Body of pancreas (tissue), 4 donors: ENCODE data around the gene DCHS2. TPM values are rescaled to one million over a fixed set of nuclear protein-coding genes. Genes with fewer than 3 reads are reported as not detected.

Experiments
- ATAC-seq: fragments of 150-250 bp; one replicate; pipeline ENCODE4 v1.9.1; 2016
- DNase-seq, 4 donors: peaks; one replicate each; pipeline ENCODE4 v3.0.0-alpha.2; 2019
- H3K27ac ChIP-seq, 4 donors: fragments of 200-600 bp; sonication (generic); 1 replicate in 3 of 4; 2 replicates in 1 of 4; pipeline versions ENCODE4 v1.5.1 to v1.6.1; 2016 to 2019; ENCODE audit warnings: mild to moderate bottlenecking in 1 of 4, mixed read lengths in 1 of 4, moderate library complexity in 1 of 4
- H3K27me3 ChIP-seq, 2 donors: fragments of 200-600 bp; sonication (generic); one replicate each; pipeline ENCODE4 v1.6.0; 2016; ENCODE audit warnings: mild to moderate bottlenecking in 1 of 2
- H3K36me3 ChIP-seq, 2 donors: fragments of 200-600 bp; sonication (generic); replicated peaks in 1 of 2; 2 replicates each; pipeline ENCODE4 v1.5.1; 2016; ENCODE audit warnings: low read depth in 2 of 2; ENCODE audit not compliant: insufficient read depth in 1 of 2
- H3K4me1 ChIP-seq: fragments of 200-600 bp; sonication (generic); one replicate; pipeline ENCODE4 v1.6.0; 2016
- H3K4me3 ChIP-seq, 2 donors: fragments of 200-600 bp; sonication (generic); 1 replicate in 1 of 2; 2 replicates in 1 of 2; pipeline ENCODE4 v1.5.1; 2016 to 2019
- H3K9me3 ChIP-seq, 3 donors: fragments of 200-600 bp; sonication (generic); 1 replicate in 2 of 3; 2 replicates in 1 of 3; pipeline ENCODE4 v1.5.1; 2016
- POLR2A ChIP-seq, 3 donors: fragments of 450-650 bp; IDR thresholded peaks; one replicate each; pipeline ENCODE4 v1.6.1; 2016; ENCODE audit warnings: antibody characterized with exemption in 3 of 3, mild to moderate bottlenecking in 2 of 3
- WGBS, 2 donors: methylation state at CpG; one replicate each; pipeline ENCODE4 v1.1.5; 2017; 5-methylcytosine and 5-hydroxymethylcytosine counted together
- intact Hi-C: fragments of 100-400 bp; cut with DNase I; formaldehyde crosslinking; loops from one replicate; pipeline ENCODE4 v1.15.1; 2023
- total RNA-seq, 2 donors: library from RNA; depleted of rRNA; stranded (reverse); fragments of >200 nt; gene quantifications; one replicate each; pipeline ENCODE4 v1.1.0, GENCODE V29; 2016
- TF ChIP-seq, protein P1 (sequence below), 7 experiments: fragments of 450-650 bp in 4 of 7; fragments of 200-600 bp in 3 of 7; sonication (generic) in 3 of 7; IDR thresholded peaks; one replicate each; pipeline ENCODE4 v1.5.1; 2016 to 2019; ENCODE audit warnings: antibody characterized with exemption in 7 of 7

The DCHS2 gene
- total RNA-seq, 2 donors from 2014 or later = 0.33 to 0.78 TPM

- no peak overlapping the region for H3K4me3 ChIP-seq
- intact Hi-C loops = no loop called here
- ATAC-seq = no peak
- 20 to 26% methylated on average over 2 of the region's 2 CpGs for WGBS, 2 donors
- TF ChIP-seq, protein P1, sequence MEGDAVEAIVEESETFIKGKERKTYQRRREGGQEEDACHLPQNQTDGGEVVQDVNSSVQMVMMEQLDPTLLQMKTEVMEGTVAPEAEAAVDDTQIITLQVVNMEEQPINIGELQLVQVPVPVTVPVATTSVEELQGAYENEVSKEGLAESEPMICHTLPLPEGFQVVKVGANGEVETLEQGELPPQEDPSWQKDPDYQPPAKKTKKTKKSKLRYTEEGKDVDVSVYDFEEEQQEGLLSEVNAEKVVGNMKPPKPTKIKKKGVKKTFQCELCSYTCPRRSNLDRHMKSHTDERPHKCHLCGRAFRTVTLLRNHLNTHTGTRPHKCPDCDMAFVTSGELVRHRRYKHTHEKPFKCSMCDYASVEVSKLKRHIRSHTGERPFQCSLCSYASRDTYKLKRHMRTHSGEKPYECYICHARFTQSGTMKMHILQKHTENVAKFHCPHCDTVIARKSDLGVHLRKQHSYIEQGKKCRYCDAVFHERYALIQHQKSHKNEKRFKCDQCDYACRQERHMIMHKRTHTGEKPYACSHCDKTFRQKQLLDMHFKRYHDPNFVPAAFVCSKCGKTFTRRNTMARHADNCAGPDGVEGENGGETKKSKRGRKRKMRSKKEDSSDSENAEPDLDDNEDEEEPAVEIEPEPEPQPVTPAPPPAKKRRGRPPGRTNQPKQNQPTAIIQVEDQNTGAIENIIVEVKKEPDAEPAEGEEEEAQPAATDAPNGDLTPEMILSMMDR (IDR thresholded peaks at IDR 0.05) = no peak
- TF ChIP-seq POLR2A (IDR thresholded peaks at IDR 0.05) = no peak
- no peaks in the 10 kb centered on the region for H3K36me3 ChIP-seq
- DNase-seq = no peak
- no peaks in the 10 kb centered on the region for H3K9me3 ChIP-seq
- no peaks in the 10 kb centered on the region for H3K4me1 ChIP-seq
- no peaks in the 10 kb centered on the region for H3K27me3 ChIP-seq
- no peak overlapping the region for H3K27ac ChIP-seq
Observed at GRCh38 chr4:154360491-154360890, 131.1 kb downstream of the DCHS2 start.

GRCh38 chr4:154354883-154355282 lies 136.7 kb downstream of the DCHS2 start:
- H3K36me3 ChIP-seq = no peaks in the 10 kb centered on the region
- H3K27me3 ChIP-seq = no peaks in the 10 kb centered on the region
- ATAC-seq (no peak), DNase-seq (no peak)
- no peak overlapping the region for H3K4me3 ChIP-seq
- TF ChIP-seq POLR2A (IDR thresholded peaks at IDR 0.05) = no peak
- TF ChIP-seq, protein P1 (IDR thresholded peaks at IDR 0.05) = no peak
- H3K9me3 ChIP-seq = no peaks in the 10 kb centered on the region
- H3K27ac ChIP-seq = no peak overlapping the region
- H3K4me1 ChIP-seq = no peaks in the 10 kb centered on the region
- intact Hi-C loops = no loop called here

GRCh38 chr4:154349829-154350228 lies 141.8 kb downstream of the DCHS2 start:
- ATAC-seq = peak; percentile 48
- H3K9me3 ChIP-seq = no peaks in the 10 kb centered on the region
- peak in 1 of 4 donors; percentile 16 for DNase-seq
- intact Hi-C loops = no loop called here
- no peaks in the 10 kb centered on the region for H3K4me1 ChIP-seq
- no peak overlapping the region for H3K4me3 ChIP-seq
- TF ChIP-seq, protein P1 (IDR thresholded peaks at IDR 0.05) = peak in 5 of 7 experiments; percentile 22 to 52 (median 34)
- no peak for TF ChIP-seq POLR2A (IDR thresholded peaks at IDR 0.05)
- no peaks in the 10 kb centered on the region for H3K27me3 ChIP-seq
- H3K36me3 ChIP-seq = no peaks in the 10 kb centered on the region
- no peak overlapping the region for H3K27ac ChIP-seq
- 25 to 45% methylated on average over 2 of the region's 2 CpGs for WGBS, 2 donors

DNA sequence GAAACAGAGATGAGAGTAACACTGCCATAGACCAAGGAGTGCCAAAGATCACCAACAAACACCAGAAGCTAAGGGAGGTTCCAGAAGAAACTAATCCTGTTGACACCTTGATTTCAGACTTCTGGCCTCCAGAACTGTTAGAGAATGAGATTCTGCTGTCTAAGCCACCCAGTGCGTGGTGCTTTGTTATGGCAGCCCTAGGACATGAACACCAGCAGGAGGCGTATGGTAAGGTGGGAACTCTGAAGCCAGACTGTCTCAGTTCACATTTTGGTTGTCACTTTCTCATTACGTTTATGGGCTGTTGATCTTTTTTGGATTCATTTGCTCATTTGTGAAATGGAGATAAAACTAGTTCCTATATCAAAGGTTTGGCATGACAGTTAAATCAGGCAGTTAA lies 142.9 kb downstream of the DCHS2 start:
- 57 to 64% methylated on average over 3 of the region's 3 CpGs for WGBS, 2 donors
- Histone ChIP-seq H3K4me1 (no peaks in the 10 kb centered on the region), H3K27ac (no peak overlapping the region), H3K4me3 (no peak overlapping the region), H3K9me3 (no peaks in the 10 kb centered on the region), H3K36me3 (no peaks in the 10 kb centered on the region), H3K27me3 (no peaks in the 10 kb centered on the region)
- DNase-seq (no peak), ATAC-seq (no peak)
- intact Hi-C loops = no loop called here
- TF ChIP-seq, protein P1 (IDR thresholded peaks at IDR 0.05) = no peak
- no peak for TF ChIP-seq POLR2A (IDR thresholded peaks at IDR 0.05)

DNA sequence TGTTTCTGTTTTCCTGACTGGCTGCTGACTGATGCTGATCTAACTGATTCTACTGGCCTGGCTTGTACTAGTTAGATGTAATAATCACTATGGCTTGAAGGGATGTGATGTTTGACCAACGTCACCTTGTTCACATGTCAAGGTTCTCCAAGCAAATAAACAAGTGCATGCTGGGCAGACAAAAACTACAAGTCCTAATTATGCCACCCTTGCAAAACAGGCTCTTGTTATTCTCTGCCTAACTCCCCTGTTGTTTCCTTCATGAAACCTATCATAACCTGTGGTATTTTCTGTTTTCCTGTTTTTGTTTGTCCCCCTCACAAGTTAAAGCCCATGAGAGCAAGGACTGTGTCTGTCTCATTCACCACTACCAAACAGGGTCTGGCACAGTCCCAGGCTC lies 146.2 kb downstream of the DCHS2 start:
- Histone ChIP-seq H3K4me1 (no peaks in the 10 kb centered on the region), H3K4me3 (no peak overlapping the region), H3K9me3 (no peaks in the 10 kb centered on the region), H3K27ac (no peak overlapping the region), H3K36me3 (no peaks in the 10 kb centered on the region), H3K27me3 (no peaks in the 10 kb centered on the region)
- intact Hi-C loops = no loop called here
- ATAC-seq (no peak), DNase-seq (no peak)
- WGBS, 2 donors = 24 to 30% methylated on average over 1 of the region's 1 CpG
- no peak for TF ChIP-seq POLR2A (IDR thresholded peaks at IDR 0.05)
- TF ChIP-seq, protein P1 (IDR thresholded peaks at IDR 0.05) = no peak
